OCI-LY1 (cell line): Measurements from ENCODE around the gene SQOR.

ENCODE experiments used
- CTCF ChIP-seq: fragments of 200-600 bp; sonication (generic), shearing (Covaris generic); IDR thresholded peaks from 2 replicates; pipeline ENCODE4 v1.5.1; 2017; ENCODE audit warnings: mild to moderate bottlenecking, antibody characterized with exemption, low read length, moderate library complexity, mixed read lengths
- EZH2 ChIP-seq: fragments of 200-600 bp; sonication (generic), shearing (Covaris generic); IDR thresholded peaks from 2 replicates; pipeline ENCODE4 v1.8.0; 2017; ENCODE audit warnings: borderline replicate concordance, mixed run types, mild to moderate bottlenecking, antibody characterized with exemption, low read length, moderate library complexity, mixed read lengths

- no peak for TF ChIP-seq EZH2
- no peak for TF ChIP-seq CTCF
Observed at GRCh38 chr15:45734260-45734711, 99.5 kb downstream of the SQOR start.
